GM20000 (cell line): ENCODE data around the gene RAPGEF3.
A peak's percentile ranks its signal among the peaks of the same experiment; 100 is the strongest.

Source experiments
- DNase-seq: peaks from one replicate; pipeline ENCODE4 v3.0.0; 2012; ENCODE audit warnings: low spot score
- CTCF ChIP-seq: IDR thresholded peaks from 2 replicates; pipeline ENCODE4 v1.5.1; 2012; ENCODE audit warnings: mild to moderate bottlenecking, control low read depth; ENCODE audit errors: extremely low read depth, missing control alignments

Gene RAPGEF3

GRCh38 chr12:47744005-47744651, 14.6 kb downstream of the RAPGEF3 start:
- peak; percentile 62 for TF ChIP-seq CTCF
- peak; percentile 54 for DNase-seq

- no peak for TF ChIP-seq CTCF
- DNase-seq = no peak
These were observed 15.3 kb downstream of the RAPGEF3 start for GRCh38 chr12:47743311-47743860.

- peak; percentile 99 for TF ChIP-seq CTCF
- peak; percentile 66 for DNase-seq
These were observed 16.3 kb downstream of the RAPGEF3 start for GRCh38 chr12:47742253-47742825.

GRCh38 chr12:47741340-47741703, 17.4 kb downstream of the RAPGEF3 start:
- no peak for TF ChIP-seq CTCF
- no peak for DNase-seq

- no peak for TF ChIP-seq CTCF
- DNase-seq = peak; percentile 29
These were observed 17.9 kb downstream of the RAPGEF3 start for GRCh38 chr12:47740606-47741339.

GRCh38 chr12:47739979-47740378, 18.7 kb downstream of the RAPGEF3 start:
- TF ChIP-seq CTCF = no peak
- peak; percentile 67 for DNase-seq

GRCh38 chr12:47739297-47739696, 19.4 kb downstream of the RAPGEF3 start:
- no peak for DNase-seq
- no peak for TF ChIP-seq CTCF
